ENCODE measurements around the gene ASH1L.

The ASH1L gene

GRCh38 chr1:155300024-155300423 is 262.6 kb downstream of the ASH1L start:
- no peak for TF ChIP-seq ZNF565 (CRISPR knock-in tag; conservative IDR thresholded peaks at IDR 0.05; ENCODE audit: low read depth)
- TF ChIP-seq PATZ1 (CRISPR knock-in tag; IDR thresholded peaks at IDR 0.05; ENCODE audit: borderline replicate concordance) = no peak
- no peak for TF ChIP-seq ZNF70 (CRISPR knock-in tag; IDR thresholded peaks at IDR 0.05)
- TF ChIP-seq TCF4 (CRISPR knock-in tag; IDR thresholded peaks at IDR 0.05; ENCODE audit: borderline replicate concordance) = no peak
- no peak for TF ChIP-seq ZFP3 (CRISPR knock-in tag; IDR thresholded peaks at IDR 0.05)
- TF ChIP-seq POU6F1 (CRISPR knock-in tag; IDR thresholded peaks at IDR 0.05; ENCODE audit: borderline replicate concordance, low read depth) = no peak
- TF ChIP-seq ZC3H10 (CRISPR knock-in tag; IDR thresholded peaks at IDR 0.05) = no peak
- TF ChIP-seq ARNTL (CRISPR knock-in tag; IDR thresholded peaks at IDR 0.05; ENCODE audit: borderline replicate concordance, low read depth) = no peak
- TF ChIP-seq BACH2 (CRISPR knock-in tag; IDR thresholded peaks at IDR 0.05; ENCODE audit: borderline replicate concordance) = no peak
- TF ChIP-seq ISL1 (CRISPR knock-in tag; IDR thresholded peaks at IDR 0.05) = no peak
- no peak for TF ChIP-seq TOX (CRISPR knock-in tag; IDR thresholded peaks at IDR 0.05; ENCODE audit: borderline replicate concordance)
- no peak for TF ChIP-seq CSRNP3 (CRISPR knock-in tag; IDR thresholded peaks at IDR 0.05)
- TF ChIP-seq RARB (CRISPR knock-in tag; IDR thresholded peaks at IDR 0.05) = no peak
- TF ChIP-seq ESRRG (CRISPR knock-in tag; IDR thresholded peaks at IDR 0.05) = no peak
- TF ChIP-seq CSDC2 (CRISPR knock-in tag; IDR thresholded peaks at IDR 0.05) = no peak
- no peak for TF ChIP-seq SNAI2 (CRISPR knock-in tag; IDR thresholded peaks at IDR 0.05)
- TF ChIP-seq OSR1 (CRISPR knock-in tag; IDR thresholded peaks at IDR 0.05) = no peak
- ATAC-seq = no peak

GRCh38 chr1:155297384-155297783 is 265.2 kb downstream of the ASH1L start:
- TF ChIP-seq ZNF565 (CRISPR knock-in tag; conservative IDR thresholded peaks at IDR 0.05; ENCODE audit: low read depth) (no peak), CSRNP3 (CRISPR knock-in tag; IDR thresholded peaks at IDR 0.05) (no peak), ISL1 (CRISPR knock-in tag; IDR thresholded peaks at IDR 0.05) (no peak), OSR1 (CRISPR knock-in tag; IDR thresholded peaks at IDR 0.05) (no peak), ARNTL (CRISPR knock-in tag; IDR thresholded peaks at IDR 0.05; ENCODE audit: borderline replicate concordance, low read depth) (no peak), TSHZ2 (CRISPR knock-in tag; IDR thresholded peaks at IDR 0.05) (no peak), POU6F1 (CRISPR knock-in tag; IDR thresholded peaks at IDR 0.05; ENCODE audit: borderline replicate concordance, low read depth) (no peak), PPARA (CRISPR knock-in tag; IDR thresholded peaks at IDR 0.05; ENCODE audit: borderline replicate concordance) (no peak), ZC3H10 (CRISPR knock-in tag; IDR thresholded peaks at IDR 0.05) (no peak), BACH2 (CRISPR knock-in tag; IDR thresholded peaks at IDR 0.05; ENCODE audit: borderline replicate concordance) (no peak), ZNF70 (CRISPR knock-in tag; IDR thresholded peaks at IDR 0.05) (no peak), ZNF8 (CRISPR knock-in tag; IDR thresholded peaks at IDR 0.05) (no peak), ZFP3 (CRISPR knock-in tag; IDR thresholded peaks at IDR 0.05) (no peak), TCF4 (CRISPR knock-in tag; IDR thresholded peaks at IDR 0.05; ENCODE audit: borderline replicate concordance) (no peak), RARB (CRISPR knock-in tag; IDR thresholded peaks at IDR 0.05) (no peak)
- TF ChIP-seq, protein P1, sequence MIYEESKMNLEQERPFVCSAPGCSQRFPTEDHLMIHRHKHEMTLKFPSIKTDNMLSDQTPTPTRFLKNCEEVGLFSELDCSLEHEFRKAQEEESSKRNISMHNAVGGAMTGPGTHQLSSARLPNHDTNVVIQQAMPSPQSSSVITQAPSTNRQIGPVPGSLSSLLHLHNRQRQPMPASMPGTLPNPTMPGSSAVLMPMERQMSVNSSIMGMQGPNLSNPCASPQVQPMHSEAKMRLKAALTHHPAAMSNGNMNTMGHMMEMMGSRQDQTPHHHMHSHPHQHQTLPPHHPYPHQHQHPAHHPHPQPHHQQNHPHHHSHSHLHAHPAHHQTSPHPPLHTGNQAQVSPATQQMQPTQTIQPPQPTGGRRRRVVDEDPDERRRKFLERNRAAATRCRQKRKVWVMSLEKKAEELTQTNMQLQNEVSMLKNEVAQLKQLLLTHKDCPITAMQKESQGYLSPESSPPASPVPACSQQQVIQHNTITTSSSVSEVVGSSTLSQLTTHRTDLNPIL (CRISPR knock-in tag; IDR thresholded peaks at IDR 0.05; ENCODE audit: low read depth) = no peak
- ATAC-seq = no peak

All from SK-N-SH treated with all-trans-retinoic acid at 6 μM for 48 hours (cell line).